ENCODE results near the gene KLHL29.

KLHL29 gene

GRCh38 chr2:23518481-23519333 lies 133.7 kb downstream of the KLHL29 start:
- DNase-seq, result no peak

GRCh38 chr2:23519334-23519651 lies 134.3 kb downstream of the KLHL29 start:
- no peak for DNase-seq

- DNase-seq, result no peak
Measured at GRCh38 chr2:23520256-23520655, 135.3 kb downstream of the KLHL29 start.

- DNase-seq, result no peak
Measured at GRCh38 chr2:23521060-23521459, 136.1 kb downstream of the KLHL29 start.

- no peak for DNase-seq
Measured at GRCh38 chr2:23522726-23523372, 137.9 kb downstream of the KLHL29 start.

DNA sequence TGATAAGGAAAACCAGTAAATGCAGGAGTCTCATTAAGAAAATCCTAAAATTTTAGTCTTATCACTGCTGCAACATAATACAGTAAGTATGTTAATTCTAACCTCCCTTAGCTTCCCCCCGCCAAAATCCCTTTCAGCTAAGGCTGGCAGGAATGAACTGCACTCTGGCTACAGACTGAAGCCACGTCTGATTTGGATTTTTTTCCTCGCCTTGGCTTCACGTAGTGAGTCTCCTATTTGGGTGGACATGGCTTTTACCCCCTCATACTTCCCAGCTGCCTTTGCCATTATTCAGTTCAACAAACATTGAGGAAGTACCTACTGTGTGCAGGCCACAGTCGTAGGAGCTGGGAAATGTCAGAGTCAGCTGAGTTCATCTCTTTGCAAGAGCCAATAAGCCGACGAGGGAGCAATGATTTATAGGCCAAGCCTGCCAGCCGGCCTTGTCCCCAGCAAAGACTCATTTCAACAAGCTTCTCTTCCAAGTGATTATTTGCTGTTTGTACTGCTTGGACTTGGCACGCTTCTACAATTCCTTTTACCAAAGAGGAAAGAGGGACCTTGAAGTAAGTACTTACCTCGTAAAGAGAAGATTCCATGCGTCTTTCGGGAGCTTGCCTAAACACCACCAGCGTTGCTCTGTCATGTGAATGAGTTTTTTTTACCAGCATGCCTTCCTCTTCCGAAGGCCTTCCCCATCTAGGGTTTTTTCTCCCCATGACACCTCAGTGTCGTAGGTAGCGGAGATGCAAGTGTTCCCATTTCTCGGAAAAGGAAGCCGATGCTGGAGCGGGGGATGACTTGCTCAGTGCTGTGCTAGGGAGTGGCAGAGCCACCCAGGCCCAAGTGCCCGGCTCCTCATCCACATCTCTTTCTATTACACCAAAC lies 138.6 kb downstream of the KLHL29 start:
- DNase-seq, result no peak

GRCh38 chr2:23524261-23524706 lies 139.3 kb downstream of the KLHL29 start:
- DNase-seq, result peak; percentile 51

- no peak for DNase-seq
Measured at GRCh38 chr2:23525137-23525765, 140.3 kb downstream of the KLHL29 start.

DNA sequence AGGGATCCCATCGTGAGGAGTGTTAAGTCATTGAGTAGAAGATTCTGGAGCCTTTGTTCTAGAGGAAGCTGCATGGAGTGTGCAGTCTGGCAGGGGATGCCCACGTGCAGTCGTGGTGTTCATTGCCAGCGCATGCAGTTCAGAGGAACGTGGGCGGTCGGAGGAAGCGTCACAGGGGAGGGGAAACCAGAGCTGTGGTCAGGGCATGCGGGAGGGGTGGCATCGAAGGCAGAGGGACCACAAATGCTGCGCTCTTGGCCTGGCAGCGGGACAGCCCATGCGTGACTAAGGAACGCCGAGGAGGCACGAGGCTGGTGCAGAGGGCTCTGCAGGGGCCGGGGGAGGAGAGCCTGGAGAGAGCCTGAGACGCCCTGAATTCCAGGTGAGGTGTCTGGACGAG lies 141.1 kb downstream of the KLHL29 start:
- no peak for DNase-seq

- DNase-seq, result no peak
Measured at GRCh38 chr2:23526835-23527790, 142.1 kb downstream of the KLHL29 start.

GRCh38 chr2:23528171-23528570 lies 143.2 kb downstream of the KLHL29 start:
- no peak for DNase-seq

DNA sequence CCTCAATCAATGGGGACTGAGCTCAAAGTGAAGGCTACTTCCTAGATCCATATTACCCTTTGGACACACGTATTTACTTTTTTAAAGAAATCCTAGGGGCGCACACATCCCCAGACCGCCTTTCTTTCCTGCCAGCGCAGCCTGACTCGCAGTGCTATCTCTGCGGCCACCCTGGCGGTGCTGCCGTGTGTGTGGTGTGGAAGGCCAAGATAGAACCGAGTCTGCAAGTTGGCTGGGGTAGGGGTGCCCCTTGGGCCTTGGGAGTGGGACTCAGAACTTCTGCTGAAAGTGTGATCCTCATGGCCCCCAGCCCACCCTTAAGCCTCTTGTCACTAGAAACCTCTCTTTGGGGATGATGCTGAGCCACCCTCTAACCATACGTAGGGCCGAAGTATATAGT lies 143.7 kb downstream of the KLHL29 start:
- DNase-seq, result no peak

- DNase-seq, result no peak
Measured at GRCh38 chr2:23529659-23530058, 144.7 kb downstream of the KLHL29 start.

DNA sequence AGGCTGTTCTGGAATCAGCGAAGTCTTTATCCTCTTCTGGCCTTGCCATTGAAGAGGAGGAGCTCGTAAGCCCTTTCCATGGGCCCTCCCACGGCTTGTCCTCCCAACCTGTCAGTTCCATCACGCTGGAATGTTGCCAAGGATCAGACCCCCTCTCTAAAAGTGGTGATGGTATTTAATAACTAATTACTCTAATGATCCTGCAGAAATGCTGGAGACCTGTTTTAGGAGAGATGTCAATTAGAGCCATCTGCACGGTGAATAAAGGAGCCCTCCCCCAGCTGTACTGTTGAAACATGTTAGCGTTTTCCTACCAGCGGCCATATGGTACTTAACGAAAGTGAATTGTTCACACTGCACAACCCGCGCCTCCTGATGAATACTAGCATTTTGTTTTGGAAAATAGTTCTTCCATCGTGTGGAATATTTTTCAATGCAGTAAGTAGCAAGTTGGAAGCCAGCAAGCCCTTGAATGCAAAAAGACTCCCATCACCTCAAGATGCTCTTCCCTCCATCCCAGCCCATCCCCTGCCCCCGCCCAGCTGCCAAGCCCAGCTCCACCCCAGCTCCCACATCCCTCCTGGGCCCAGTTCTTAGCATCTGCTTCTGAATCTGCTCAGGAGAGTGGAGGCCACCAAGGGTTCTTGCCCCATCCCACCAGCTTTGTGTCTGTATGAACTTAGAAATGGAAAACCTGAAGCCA lies 145.4 kb downstream of the KLHL29 start:
- DNase-seq, result no peak

GRCh38 chr2:23530909-23531276 lies 145.9 kb downstream of the KLHL29 start:
- DNase-seq, result no peak

- no peak for DNase-seq
Measured at GRCh38 chr2:23531280-23531679, 146.3 kb downstream of the KLHL29 start.

DNA sequence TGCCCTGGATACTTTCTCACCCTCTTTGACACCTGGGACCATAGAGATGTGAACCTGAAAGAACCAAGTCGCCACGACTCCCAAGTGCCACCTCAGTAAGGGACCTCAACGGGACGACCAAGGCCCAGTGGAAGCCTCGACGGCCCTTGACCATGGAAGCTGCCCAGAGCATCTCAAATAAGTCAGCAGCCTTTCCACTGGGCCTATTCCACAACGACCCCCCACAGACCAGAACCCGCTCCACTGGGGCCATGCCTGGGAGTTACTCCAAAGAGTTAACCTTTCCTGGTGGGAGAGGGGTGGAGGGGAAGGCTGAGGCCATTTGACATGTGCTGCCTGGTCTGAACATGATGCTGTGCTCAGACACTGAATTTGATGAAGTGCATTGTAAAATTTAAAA lies 146.9 kb downstream of the KLHL29 start:
- no peak for DNase-seq

GRCh38 chr2:23532391-23533337 lies 147.7 kb downstream of the KLHL29 start:
- no peak for DNase-seq

GRCh38 chr2:23533338-23533695 lies 148.3 kb downstream of the KLHL29 start:
- no peak for DNase-seq

- no peak for DNase-seq
Measured at GRCh38 chr2:23534771-23535170, 149.8 kb downstream of the KLHL29 start.

Data from amniotic stem cell (primary cell).